HepG2 (cell line): ENCODE measurements around the gene TH. TPM values are rescaled to one million over a fixed set of nuclear protein-coding genes. Genes with fewer than 3 reads are reported as not detected.

Source experiments
- ARNT ChIP-seq: fragments of 450-650 bp; IDR thresholded peaks from 2 replicates; pipeline ENCODE4 v1.6.1; 2017
- BCL6 ChIP-seq: IDR thresholded peaks from 2 replicates; pipeline ENCODE4 v1.6.1; 2016; ENCODE audit warnings: missing genetic modification reagents, missing compliant biosample characterization
- BORCS8-MEF2B ChIP-seq: sonication (generic); formaldehyde crosslinking; IDR thresholded peaks from 2 replicates; pipeline ENCODE4 v1.8.0; 2022; ENCODE audit warnings: mild to moderate bottlenecking, missing genetic modification reagents
- BRF2 ChIP-seq: sonication (generic); formaldehyde crosslinking; IDR thresholded peaks from 2 replicates; pipeline ENCODE4 v1.8.1; 2022; ENCODE audit warnings: mild to moderate bottlenecking, missing genetic modification reagents
- CHCHD3 ChIP-seq: sonication (generic); formaldehyde crosslinking; IDR thresholded peaks from 2 replicates; pipeline ENCODE4 v1.8.0; 2022; ENCODE audit warnings: mild to moderate bottlenecking, missing genetic modification reagents, moderate library complexity
- ELF1 ChIP-seq: sonication (generic); formaldehyde crosslinking; IDR thresholded peaks from 2 replicates; pipeline ENCODE4 v1.4.0; 2020; ENCODE audit warnings: missing genetic modification reagents
- HMG20B ChIP-seq: conservative IDR thresholded peaks from 2 replicates; pipeline ENCODE4 v1.6.1; 2016; ENCODE audit warnings: missing genetic modification reagents, missing compliant biosample characterization
- HNRNPLL ChIP-seq: fragments of 200-400 bp; formaldehyde crosslinking; IDR thresholded peaks from 2 replicates; pipeline ENCODE4 v1.6.1; 2017; ENCODE audit warnings: mild to moderate bottlenecking, low read depth, low read length; ENCODE audit not compliant: poor library complexity, severe bottlenecking
- MEIS1 ChIP-seq: sonication (generic); formaldehyde crosslinking; IDR thresholded peaks from 2 replicates; pipeline ENCODE4 v1.9.0; 2021; ENCODE audit warnings: mild to moderate bottlenecking, missing genetic modification reagents, moderate library complexity, borderline replicate concordance
- NFKBIZ ChIP-seq: IDR thresholded peaks from 2 replicates; pipeline ENCODE4 v1.6.1; 2018; ENCODE audit warnings: missing genetic modification reagents, missing compliant biosample characterization
- RNF2 ChIP-seq: fragments of 450-650 bp; conservative IDR thresholded peaks from 2 replicates; pipeline ENCODE4 v1.6.1; 2016; ENCODE audit warnings: low read depth
- SOX6 ChIP-seq, 2 experiments: fragments of 450-650 bp in 1 of 2; sonication (generic) in 1 of 2; formaldehyde crosslinking in 1 of 2; IDR thresholded peaks; 2 replicates each; pipeline versions ENCODE4 v1.4.0 to v1.6.1; 2017 to 2020; ENCODE audit warnings: antibody characterized with exemption in 1 of 2, mild to moderate bottlenecking in 1 of 2, missing genetic modification reagents in 1 of 2
- TFDP1 ChIP-seq: IDR thresholded peaks from 2 replicates; pipeline ENCODE4 v1.6.1; 2016; ENCODE audit warnings: missing compliant biosample characterization, missing genetic modification reagents, borderline replicate concordance
- ZNF251 ChIP-seq: sonication (generic); formaldehyde crosslinking; IDR thresholded peaks from 2 replicates; pipeline ENCODE4 v1.9.0; 2021; ENCODE audit warnings: mild to moderate bottlenecking, missing genetic modification reagents
- ZNF326 ChIP-seq: sonication (generic); formaldehyde crosslinking; IDR thresholded peaks from 2 replicates; pipeline ENCODE4 v1.4.0; 2020; ENCODE audit warnings: missing genetic modification reagents, borderline replicate concordance
- ZNF337 ChIP-seq: sonication (generic); formaldehyde crosslinking; IDR thresholded peaks from 2 replicates; pipeline ENCODE4 v1.5.1; 2020; ENCODE audit warnings: missing genetic modification reagents, low read depth, mild to moderate bottlenecking, borderline replicate concordance
- ZNF761 ChIP-seq: sonication (generic); formaldehyde crosslinking; conservative IDR thresholded peaks from 2 replicates; pipeline ENCODE4 v1.4.0; 2020; ENCODE audit warnings: mild to moderate bottlenecking, missing genetic modification reagents
- ZNF773 ChIP-seq: sonication (generic); formaldehyde crosslinking; IDR thresholded peaks from 2 replicates; pipeline ENCODE4 v1.4.0; 2020; ENCODE audit warnings: missing genetic modification reagents, borderline replicate concordance
- ZNF83 ChIP-seq: sonication (generic); formaldehyde crosslinking; IDR thresholded peaks from 2 replicates; pipeline ENCODE4 v1.4.0; 2020; ENCODE audit warnings: missing genetic modification reagents, mild to moderate bottlenecking, borderline replicate concordance
- polyA plus RNA-seq, 8 experiments: library from polyadenylated mRNA; depleted of rRNA in 3 of 8; stranded (reverse) in 7 of 8; unstranded in 1 of 8; fragments of >200 nt; fragmentation: Illumina TruSeq in 4 of 8; extraction: Trizol in 4 of 8; gene quantifications; 2 replicates each; pipeline versions ENCODE4 v1.2.1 to v1.2.3, GENCODE V29; 2011 to 2016; ENCODE audit warnings: low read depth in 4 of 8, missing spikeins in 1 of 8, mixed read lengths in 1 of 8; ENCODE audit not compliant: insufficient read depth in 1 of 8
- total RNA-seq, 5 experiments: library from RNA; depleted of rRNA; stranded (reverse); fragments of >200 nt; fragmentation: Illumina TruSeq; extraction: Trizol; gene quantifications; 2 replicates each; pipeline ENCODE4 v1.2.3, GENCODE V29; 2016; ENCODE audit warnings: low read depth in 1 of 5
- TF ChIP-seq, protein P1 (sequence below): sonication (generic); formaldehyde crosslinking; IDR thresholded peaks from 2 replicates; pipeline ENCODE4 v1.8.1; 2023; ENCODE audit warnings: mild to moderate bottlenecking, missing genetic modification reagents

TH gene
- total and polyA plus RNA-seq, 2 of the 13 experiments (the other 11 are each of a cell fraction or from before 2014, with no cell fraction given): 0.36 TPM; not detected in 1

DNA sequence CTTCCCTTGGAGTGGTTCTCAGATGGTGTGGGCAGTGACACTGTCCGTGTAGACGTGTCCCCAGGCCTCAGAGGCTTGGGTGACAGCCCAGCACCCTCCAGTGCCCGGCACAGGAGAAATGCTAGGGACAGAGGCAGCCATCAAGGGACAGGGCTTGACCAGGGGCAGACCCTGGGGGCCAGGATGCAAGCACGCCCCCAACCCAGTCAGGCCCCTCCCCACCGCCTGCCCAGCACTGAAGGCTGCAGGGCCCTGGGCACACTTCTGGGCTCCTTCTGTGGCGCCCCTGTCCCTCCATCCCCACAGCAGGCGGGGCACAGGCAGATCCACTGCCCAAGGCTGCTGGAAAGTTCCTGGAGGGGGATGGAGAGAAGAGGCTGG is 43.5 kb downstream of the TH start (continued):
- TF ChIP-seq BRF2 (CRISPR knock-in tag) (no peak), HNRNPLL (peak; percentile 37), ARNT (no peak), SOX6 (IDR thresholded peaks at IDR 0.05) (no peak), SOX6 (CRISPR knock-in tag; IDR thresholded peaks at IDR 0.05) (no peak; the same call in 1 of the 2 replicates), ZNF83 (CRISPR knock-in tag) (no peak; the same call in 1 of the 2 replicates), NFKBIZ (CRISPR knock-in tag) (no peak), RNF2 (no peak), ZNF761 (CRISPR knock-in tag) (no peak), ZNF773 (CRISPR knock-in tag) (no peak), ZNF326 (CRISPR knock-in tag) (no peak), MEIS1 (CRISPR knock-in tag) (no peak), ELF1 (CRISPR knock-in tag) (peak; percentile 81), TFDP1 (CRISPR knock-in tag) (no peak), HMG20B (CRISPR knock-in tag) (no peak), BORCS8-MEF2B (CRISPR knock-in tag) (peak; percentile 75; the same call in 1 of the 2 replicates), BCL6 (CRISPR knock-in tag) (0 out of 2 replicates have a peak, but pooled peaks have one; percentile 3), ZNF251 (CRISPR knock-in tag) (no peak), CHCHD3 (CRISPR knock-in tag) (no peak), ZNF337 (CRISPR knock-in tag) (no peak)
- TF ChIP-seq, protein P1, sequence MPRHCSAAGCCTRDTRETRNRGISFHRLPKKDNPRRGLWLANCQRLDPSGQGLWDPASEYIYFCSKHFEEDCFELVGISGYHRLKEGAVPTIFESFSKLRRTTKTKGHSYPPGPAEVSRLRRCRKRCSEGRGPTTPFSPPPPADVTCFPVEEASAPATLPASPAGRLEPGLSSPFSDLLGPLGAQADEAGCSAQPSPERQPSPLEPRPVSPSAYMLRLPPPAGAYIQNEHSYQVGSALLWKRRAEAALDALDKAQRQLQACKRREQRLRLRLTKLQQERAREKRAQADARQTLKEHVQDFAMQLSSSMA: no peak
- TF ChIP-seq, all 625 proteins: peak for 38
